GM21423 (cell line): ENCODE results near the gene UBC.
"Not testable (repeated sequence)": the region's sequence is repeated elsewhere in the genome, so short reads cannot be mapped to it uniquely, and the experiment has no call there.

ENCODE experiments used
- ATAC-seq: cut with Tn5 transposase; IDR thresholded peaks from one replicate; pipeline ENCODE4 v1.9.1; 2021; ENCODE audit warnings: mild to moderate bottlenecking, moderate library complexity; ENCODE audit not compliant: unreplicated experiment

The UBC gene

DNA sequence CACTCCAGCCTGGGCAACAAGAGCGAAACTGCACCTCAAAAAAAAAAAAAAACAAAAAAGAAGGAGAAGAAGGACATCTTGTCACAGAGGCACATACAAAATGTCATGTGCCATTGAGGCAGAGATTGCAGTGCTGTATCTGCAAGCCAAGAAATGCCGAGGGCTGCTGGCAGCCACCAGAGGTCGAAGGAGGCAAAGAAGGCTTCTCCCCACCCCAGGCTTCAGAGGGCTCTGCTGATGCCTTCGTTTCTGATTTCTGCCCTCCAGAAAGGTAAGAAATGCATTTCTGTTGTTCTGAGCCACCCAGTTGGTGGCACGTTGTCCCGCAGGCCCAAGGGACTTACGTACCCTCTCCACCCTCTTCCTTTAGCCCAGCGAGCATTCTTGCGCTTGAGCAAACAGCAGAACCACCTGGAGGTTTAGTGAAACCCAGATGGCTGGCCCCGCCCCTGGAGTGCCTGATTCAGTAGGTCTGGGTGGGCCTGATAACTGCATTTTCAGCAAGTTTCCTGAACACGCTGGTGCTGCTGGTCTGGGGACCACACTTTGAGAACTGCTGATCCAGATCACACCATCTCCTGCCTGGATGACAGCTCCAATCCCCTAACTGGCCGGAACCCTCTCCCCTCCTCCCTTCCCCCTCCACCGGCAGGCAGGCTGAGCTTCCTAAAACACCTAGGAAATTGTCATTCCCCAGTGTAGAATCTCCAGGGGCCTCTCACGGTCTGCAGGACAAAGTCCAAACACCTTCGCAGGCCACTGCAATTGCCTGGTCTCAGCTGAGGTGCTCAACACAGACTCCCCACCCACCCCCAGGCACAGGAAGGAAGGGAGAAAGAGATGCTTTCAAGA is 29.6 kb downstream of the UBC start:
- peak; percentile 85 for ATAC-seq

DNA sequence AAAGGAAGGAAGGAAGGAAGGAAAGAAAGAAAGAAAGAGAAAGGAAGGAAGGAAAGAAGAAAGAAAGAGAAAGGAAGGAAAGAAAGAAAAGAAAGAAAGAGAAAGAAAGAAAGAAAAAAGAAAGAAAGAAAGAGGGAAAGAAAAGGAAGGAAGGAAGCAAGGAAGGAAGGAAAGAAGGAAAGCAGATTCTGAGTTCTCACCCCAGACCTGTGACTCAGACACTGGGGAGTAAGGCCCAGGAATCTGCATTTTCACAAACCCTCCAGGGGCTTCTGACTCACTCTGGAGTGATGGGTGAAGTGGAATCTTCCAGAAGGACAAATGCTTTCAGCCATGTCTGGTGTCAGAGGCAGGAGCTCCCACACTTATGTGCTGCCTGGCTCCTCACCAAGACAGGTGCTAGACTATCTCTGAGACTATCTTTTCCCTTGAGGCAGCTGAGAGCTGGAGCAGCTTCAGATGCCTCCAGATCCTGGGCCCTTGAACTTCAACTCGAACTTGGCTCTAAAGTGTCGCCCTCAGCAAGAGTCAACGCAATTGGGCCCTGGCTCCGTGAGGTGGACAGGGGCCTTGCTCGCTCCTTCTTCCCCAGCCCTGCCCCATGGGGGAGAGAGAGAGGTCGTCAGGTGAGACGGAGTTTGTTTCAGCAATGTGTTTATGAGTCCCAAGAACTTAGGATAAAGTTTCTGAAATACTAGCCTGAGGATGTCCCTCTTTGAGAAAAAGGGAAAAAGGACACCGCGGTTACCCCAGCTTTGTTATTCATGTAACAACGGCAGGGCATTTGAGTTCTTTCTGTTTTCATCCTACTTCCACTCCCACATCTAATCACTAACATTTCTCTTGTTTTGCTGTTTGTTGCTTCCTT is 31.0 kb downstream of the UBC start:
- ATAC-seq = no peak

- no peak for ATAC-seq
Observed at GRCh38 chr12:124881123-124881522, 33.3 kb downstream of the UBC start.

GRCh38 chr12:124880335-124880734 is 34.1 kb downstream of the UBC start:
- not testable (repeated sequence) for ATAC-seq

GRCh38 chr12:124878795-124879516 is 35.5 kb downstream of the UBC start:
- no peak for ATAC-seq

DNA sequence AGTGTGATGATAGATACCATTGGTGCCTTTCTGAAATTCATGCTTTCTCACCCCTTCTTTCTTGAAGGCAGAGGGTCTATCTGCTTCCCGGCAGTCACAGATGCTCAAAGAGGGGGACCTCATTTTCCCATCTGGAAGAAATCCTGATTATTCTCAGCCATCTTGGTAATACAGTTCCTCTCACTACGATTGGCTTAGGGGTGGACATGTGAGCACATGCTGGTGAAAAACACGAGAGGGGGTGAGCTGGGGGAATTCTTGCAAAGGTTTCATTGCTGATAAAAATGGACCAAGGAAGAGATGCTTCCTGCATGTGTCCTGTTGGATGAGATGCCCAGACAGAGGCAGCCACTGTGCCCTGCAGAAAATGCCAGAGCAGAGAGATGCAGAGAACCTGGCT is 37.0 kb downstream of the UBC start:
- no peak for ATAC-seq

DNA sequence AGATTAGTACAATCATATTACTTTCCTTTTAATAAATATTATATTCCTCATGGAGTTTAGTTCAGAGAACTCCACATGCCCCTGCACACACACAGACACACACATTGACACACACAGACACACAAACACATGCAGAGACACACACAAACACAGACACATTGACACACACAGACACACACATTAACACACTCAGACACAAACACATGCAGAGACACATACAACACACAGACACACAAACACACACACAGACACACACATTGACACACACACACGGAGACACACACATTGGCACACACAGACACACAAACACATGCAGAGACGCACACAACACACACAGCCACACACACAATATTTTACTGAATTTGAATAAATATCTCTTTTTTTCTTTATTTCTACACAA is 38.3 kb downstream of the UBC start:
- ATAC-seq = no peak

GRCh38 chr12:124875803-124876132 is 38.7 kb downstream of the UBC start:
- no peak for ATAC-seq

DNA sequence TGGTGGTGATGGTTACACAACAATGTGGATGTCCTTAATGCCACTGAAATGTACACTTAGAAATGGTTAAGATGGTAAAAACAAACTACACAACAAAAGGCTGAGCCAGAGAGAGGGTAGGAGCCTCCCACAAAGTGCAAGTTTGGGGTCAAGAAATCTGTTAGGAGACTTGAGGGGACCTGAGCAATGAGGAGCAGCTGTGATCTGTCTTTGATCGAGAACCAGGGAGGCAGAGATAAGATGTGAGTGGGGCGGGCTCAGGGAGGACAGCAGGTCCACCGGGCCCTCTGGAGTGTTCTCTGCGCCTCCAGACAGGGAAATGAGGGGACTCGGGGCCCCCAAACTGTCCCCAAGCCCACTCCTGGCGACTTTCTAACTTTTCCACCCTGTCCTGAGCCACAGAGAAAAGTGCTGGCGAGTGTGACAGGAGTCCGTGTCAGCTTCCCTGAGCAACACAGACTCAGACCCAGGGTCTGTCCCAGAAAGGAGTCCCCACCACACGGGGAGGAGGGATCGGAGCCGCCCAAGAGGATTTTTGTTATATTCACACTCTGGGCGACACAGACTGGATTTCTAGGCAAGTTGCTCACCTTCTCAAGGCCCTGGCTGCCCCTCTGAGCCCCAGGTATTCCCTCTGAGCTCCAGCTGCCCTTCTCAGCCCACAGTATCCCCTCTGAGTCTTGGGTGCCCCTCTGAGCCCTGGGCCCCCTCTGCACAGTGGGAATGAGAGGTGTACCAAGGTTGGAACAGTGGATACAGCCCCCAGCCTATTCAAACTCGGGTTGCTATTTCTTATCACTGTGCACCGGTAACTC is 39.3 kb downstream of the UBC start:
- no peak for ATAC-seq

GRCh38 chr12:124874188-124874587 is 40.3 kb downstream of the UBC start:
- no peak for ATAC-seq

GRCh38 chr12:124872068-124872719 is 42.3 kb downstream of the UBC start:
- ATAC-seq = no peak

DNA sequence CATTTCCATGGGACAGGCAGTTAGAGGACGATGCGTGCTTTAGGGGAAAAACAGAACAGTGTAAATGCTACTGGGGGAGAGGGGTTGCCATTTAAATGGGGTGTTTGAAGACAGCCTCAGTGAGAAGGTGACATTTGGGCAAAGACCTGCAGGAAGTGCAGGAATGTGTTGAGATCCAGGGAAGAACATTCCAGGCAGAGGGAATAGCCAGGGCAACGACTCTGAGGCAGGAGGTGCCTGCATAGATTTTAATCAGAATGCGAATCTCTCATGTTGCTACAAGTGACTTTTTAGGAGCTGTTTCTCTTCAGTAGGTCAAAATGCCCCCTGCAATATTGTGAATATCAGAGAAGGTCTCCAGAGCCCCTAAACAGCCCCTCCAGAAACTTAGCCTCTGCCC is 43.2 kb downstream of the UBC start:
- no peak for ATAC-seq

- ATAC-seq = no peak
Observed at GRCh38 chr12:124870515-124870914, 43.9 kb downstream of the UBC start.

GRCh38 chr12:124869059-124869665 is 45.3 kb downstream of the UBC start:
- peak; percentile 55 for ATAC-seq

DNA sequence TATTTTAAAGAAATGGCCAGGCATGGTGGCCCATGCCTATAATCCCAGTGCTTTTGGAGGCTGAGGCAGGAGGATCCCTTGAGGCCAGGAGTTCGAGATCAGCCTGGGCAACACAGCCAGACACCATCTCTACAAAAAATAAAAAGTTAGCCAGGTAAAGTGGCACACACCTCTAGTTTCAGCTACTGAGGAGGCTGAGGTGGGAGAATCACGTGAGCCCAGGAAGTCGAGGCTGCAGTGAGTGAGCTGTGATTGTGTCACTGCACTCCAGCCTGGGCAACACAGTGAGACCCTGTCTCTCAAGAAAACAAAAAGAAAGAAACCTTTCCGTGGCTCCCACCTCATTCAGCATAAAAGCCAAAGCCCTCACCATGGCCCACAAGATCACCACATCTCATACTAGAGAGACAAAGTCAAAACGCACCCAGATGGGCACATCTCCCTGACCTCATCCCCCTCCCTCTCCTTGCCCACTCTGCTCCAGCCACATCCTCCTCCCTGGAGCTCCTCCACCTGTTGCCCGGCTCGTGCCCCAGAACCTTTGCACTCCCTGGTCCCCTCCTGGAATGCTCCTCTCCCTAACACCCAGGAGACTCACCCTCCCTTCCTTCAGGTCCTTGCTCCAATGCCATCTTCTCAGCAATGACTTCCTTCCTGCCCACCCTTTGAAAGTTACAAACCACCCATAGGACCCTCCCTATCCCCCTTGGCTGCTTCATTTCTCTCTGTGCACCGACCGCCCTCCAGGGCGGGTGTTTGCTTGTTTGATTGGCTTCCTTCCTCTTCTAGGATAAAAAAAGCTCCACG is 46.0 kb downstream of the UBC start:
- ATAC-seq = peak; percentile 3

DNA sequence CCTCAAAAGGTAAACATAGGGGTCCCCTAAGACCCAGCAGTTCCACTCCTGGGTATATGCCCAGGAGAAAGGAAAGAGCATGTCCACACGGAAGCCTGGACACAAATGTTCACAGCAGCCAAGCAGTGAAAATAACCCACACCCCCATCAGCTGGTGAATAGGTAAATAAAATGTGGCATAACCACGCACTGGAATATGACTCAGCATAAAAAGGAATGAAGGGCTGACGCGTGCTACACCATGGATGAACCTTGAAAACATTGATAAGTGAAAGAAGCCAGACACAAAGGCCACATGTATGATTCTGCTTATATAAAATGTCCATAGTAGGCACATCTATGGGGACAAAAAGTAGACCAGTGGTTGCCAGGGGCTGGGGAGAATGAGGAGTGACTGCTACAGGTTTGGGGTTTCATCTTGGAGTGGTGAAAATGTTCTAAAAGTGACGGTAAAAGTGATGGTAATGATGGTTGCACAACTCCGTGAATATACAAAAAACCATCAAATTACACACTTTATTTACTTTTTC is 47.0 kb downstream of the UBC start:
- ATAC-seq = no peak

DNA sequence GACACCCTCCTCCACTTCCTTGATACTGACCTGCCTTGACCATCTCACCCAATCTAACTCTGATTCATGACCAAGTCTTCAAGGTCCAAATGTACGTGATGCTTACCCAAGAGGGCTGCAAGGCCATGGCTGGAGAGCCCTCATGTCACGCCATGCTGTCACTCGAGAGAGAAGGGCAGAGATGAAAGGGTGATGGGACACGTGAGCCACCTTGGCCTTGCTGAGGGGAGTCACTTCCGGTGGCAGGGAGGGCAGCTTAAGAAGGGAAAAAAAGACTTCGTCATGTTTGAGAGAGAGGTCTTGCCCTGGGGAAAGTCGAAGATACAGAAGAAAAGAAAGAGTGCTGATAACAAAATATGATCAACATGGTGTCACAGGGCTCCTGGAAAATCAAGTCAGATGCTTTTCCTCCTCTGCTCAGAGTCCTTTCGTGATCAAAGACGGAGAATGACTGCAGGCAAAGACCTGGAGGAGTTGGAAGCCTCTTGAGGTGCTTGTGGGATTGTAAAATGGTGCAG is 47.5 kb downstream of the UBC start:
- no peak for ATAC-seq

DNA sequence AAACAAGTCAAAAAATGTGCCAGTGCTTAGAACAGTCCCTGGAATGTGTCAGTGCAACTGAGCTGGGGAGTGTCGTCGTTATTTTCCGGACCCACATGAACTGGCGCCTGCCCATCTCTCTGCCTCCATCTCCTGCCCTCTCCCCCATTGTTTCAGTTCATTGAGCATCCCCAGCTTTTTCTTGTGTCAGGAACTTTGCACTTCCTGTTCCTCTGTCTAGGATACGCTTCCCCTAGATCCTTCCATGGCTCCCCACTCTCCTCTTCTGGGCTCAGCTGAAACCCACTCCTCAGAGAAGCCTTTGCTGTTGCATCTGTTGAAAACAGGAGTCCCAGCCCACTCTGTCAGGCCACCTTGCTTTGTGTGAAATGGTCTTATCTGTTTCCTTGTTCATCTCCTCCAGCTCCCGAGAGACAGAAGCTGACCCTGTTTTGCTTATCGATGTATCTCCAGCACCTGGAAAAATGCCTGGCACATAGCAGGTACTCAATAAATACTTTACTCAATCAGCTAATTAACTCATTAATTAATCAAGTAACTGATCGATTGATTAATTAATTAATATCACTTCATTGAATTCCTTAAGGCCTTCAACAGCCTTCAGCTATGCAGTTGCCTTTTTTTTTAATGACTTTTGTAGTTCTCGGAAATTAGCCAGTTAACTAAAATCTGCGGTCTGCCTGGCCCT is 48.1 kb downstream of the UBC start:
- no peak for ATAC-seq
